Stimulated activated CD4-positive, alpha-beta T cell treated with anti-CD3 and anti-CD28 coated beads, Interleukin-15, amount 100 ng/mL, for 1 hour (primary cell): ENCODE results near the gene ALG6.

ENCODE experiments used
- DNase-seq, 2 donors: peaks; one replicate each; pipeline ENCODE4 v3.0.0-alpha.2; 2020; ENCODE audit warnings: low read depth in 1 of 2, low spot score in 1 of 2

Gene ALG6

GRCh38 chr1:63367215-63368103 is at the start of gene ALG6:
Gene ALG6, plus strand, starts transcription at chr1:63367627. Its CDS starts 3,351 bp downstream, at chr1:63370978.
- peak; percentile 81 to 93 for DNase-seq

- DNase-seq = no peak
Observed at GRCh38 chr1:63317817-63318152, 49.6 kb upstream of the ALG6 start.

GRCh38 chr1:63318201-63318979 is 49.0 kb upstream of the ALG6 start:
- DNase-seq = no peak

- DNase-seq = no peak
Observed at GRCh38 chr1:63319046-63320021, 48.1 kb upstream of the ALG6 start.

- no peak for DNase-seq
Observed at GRCh38 chr1:63320022-63320721, 47.3 kb upstream of the ALG6 start.

GRCh38 chr1:63321066-63321784 is 46.2 kb upstream of the ALG6 start:
- no peak for DNase-seq

GRCh38 chr1:63321785-63322113 is 45.7 kb upstream of the ALG6 start:
- no peak for DNase-seq

- DNase-seq = no peak
Observed at GRCh38 chr1:63322114-63322943, 45.1 kb upstream of the ALG6 start, which contains the start of gene FOXD3. Gene FOXD3, plus strand, starts transcription at chr1:63322567. Its CDS starts 492 bp downstream, at chr1:63323059.

- no peak for DNase-seq
Observed at GRCh38 chr1:63322944-63323864, 44.2 kb upstream of the ALG6 start.

- no peak for DNase-seq
Observed at GRCh38 chr1:63323865-63324778, 43.3 kb upstream of the ALG6 start.

GRCh38 chr1:63324779-63325119 is 42.7 kb upstream of the ALG6 start:
- no peak for DNase-seq

- no peak for DNase-seq
Observed at GRCh38 chr1:63325279-63325985, 42.0 kb upstream of the ALG6 start.

- no peak for DNase-seq
Observed at GRCh38 chr1:63326106-63326472, 41.3 kb upstream of the ALG6 start.

- DNase-seq = no peak
Observed at GRCh38 chr1:63326473-63327380, 40.7 kb upstream of the ALG6 start.

- DNase-seq = no peak
Observed at GRCh38 chr1:63327417-63328054, 39.9 kb upstream of the ALG6 start.
